Inflammatory macrophage treated with lipopolysaccharide for 4 hours (primary cell): ENCODE results near the gene PRSS27.
"Not testable (repeated sequence)": the region's sequence is repeated elsewhere in the genome, so short reads cannot be mapped to it uniquely, and the experiment has no call there.

Experiments used
- DNase-seq: peaks from one replicate; pipeline ENCODE4 v3.0.0-alpha.2; 2020

The PRSS27 gene

DNA sequence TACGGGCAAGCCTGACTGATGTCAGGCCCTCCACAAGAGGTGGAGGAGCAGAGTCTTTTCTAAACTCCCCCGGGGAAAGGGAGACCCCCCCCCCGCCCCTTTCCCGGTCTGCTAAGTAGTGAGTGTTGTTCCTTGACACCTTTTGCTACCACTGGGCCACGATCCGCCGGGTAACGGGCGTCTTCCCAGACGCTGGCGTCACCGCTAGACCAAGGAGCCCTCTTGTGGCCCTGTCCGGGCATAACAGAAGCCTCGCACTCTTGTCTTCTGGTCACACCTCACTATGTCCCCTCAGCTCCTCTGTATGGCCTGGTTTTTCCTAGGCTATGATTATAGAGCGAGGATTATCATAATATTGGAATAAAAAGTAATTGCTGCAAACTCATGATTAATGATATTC, 50.0 kb downstream of the PRSS27 start:
- peak; percentile 59 for DNase-seq

GRCh38 chr16:2669587-2669986, 50.4 kb downstream of the PRSS27 start:
- not testable (repeated sequence) for DNase-seq

GRCh38 chr16:2666671-2667070, 53.4 kb downstream of the PRSS27 start:
- DNase-seq, result not testable (repeated sequence)

DNA sequence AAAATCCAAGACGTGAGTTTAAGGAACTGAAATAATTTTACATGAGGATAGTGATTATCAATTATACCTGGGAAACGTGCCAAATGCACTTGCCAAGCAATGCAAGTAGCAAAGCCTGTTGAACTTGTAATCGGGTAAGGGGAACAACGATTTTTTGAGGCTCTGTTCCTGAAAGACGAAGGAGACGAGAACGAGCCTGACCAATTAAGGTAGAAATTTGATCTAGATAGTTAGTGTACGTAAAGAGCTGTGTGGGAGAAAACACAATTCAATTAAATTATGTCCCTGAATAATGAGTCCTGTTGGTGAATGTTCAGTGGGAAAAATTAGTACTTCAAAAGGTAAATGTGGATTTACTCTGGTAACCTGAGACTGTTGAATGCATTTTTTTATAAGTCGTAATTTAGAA, 55.4 kb downstream of the PRSS27 start:
- DNase-seq, result no peak

GRCh38 chr16:2663553-2664546, 56.2 kb downstream of the PRSS27 start:
- DNase-seq, result peak; percentile 86
